Esophagus muscularis mucosa (tissue), 3 donors: ENCODE results near the gene TMEM38B.

ENCODE experiments used
- POLR2A ChIP-seq: fragments of 450-650 bp; IDR thresholded peaks from one replicate; pipeline ENCODE4 v1.6.1; 2017; ENCODE audit warnings: antibody characterized with exemption, moderate library complexity, mild to moderate bottlenecking, low read depth
- TF ChIP-seq, protein P1 (sequence below), 3 experiments: fragments of 200-600 bp in 2 of 3; fragments of 450-650 bp in 1 of 3; sonication (generic) in 2 of 3; IDR thresholded peaks; one replicate each; pipeline ENCODE4 v1.5.1; 2017 to 2019; ENCODE audit warnings: antibody characterized with exemption in 3 of 3, mild to moderate bottlenecking in 2 of 3, moderate library complexity in 1 of 3

- TF ChIP-seq, protein P1, sequence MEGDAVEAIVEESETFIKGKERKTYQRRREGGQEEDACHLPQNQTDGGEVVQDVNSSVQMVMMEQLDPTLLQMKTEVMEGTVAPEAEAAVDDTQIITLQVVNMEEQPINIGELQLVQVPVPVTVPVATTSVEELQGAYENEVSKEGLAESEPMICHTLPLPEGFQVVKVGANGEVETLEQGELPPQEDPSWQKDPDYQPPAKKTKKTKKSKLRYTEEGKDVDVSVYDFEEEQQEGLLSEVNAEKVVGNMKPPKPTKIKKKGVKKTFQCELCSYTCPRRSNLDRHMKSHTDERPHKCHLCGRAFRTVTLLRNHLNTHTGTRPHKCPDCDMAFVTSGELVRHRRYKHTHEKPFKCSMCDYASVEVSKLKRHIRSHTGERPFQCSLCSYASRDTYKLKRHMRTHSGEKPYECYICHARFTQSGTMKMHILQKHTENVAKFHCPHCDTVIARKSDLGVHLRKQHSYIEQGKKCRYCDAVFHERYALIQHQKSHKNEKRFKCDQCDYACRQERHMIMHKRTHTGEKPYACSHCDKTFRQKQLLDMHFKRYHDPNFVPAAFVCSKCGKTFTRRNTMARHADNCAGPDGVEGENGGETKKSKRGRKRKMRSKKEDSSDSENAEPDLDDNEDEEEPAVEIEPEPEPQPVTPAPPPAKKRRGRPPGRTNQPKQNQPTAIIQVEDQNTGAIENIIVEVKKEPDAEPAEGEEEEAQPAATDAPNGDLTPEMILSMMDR (IDR thresholded peaks at IDR 0.05), result no peak
- no peak for TF ChIP-seq POLR2A
These were observed 27.8 kb downstream of the TMEM38B start for GRCh38 chr9:105722099-105722498.
